ENCODE results near the gene CLMP. TPM values are rescaled to one million over a fixed set of nuclear protein-coding genes. Genes with fewer than 3 reads are reported as not detected.

CLMP gene
- total and polyA plus RNA-seq, 9 donors = 12.7 to 27.4 (median 17.5) TPM

- Histone ChIP-seq H3K36me3 (ENCODE audit: control insufficient read depth, insufficient read depth, low read length) (no peaks in the 10 kb centered on the region), H3K9me3 (replicated peaks; ENCODE audit: control insufficient read depth, low read depth, low read length) (no peaks in the 10 kb centered on the region), H3K27ac (ENCODE audit: low read length) (no peak overlapping the region), H3K4me1 (ENCODE audit: control insufficient read depth, insufficient read depth, low read length) (no peaks in the 10 kb centered on the region), H3K4me3 (ENCODE audit: low read length) (no peak overlapping the region), H3K27me3 (ENCODE audit: control insufficient read depth, insufficient read depth, low read length) (no peaks in the 10 kb centered on the region)
- DNase-seq = no peak
- 47% methylated on average over 2 of the region's 10 CpGs for WGBS (ENCODE audit: insufficient coverage)
These were observed 161.2 kb downstream of the CLMP start for GRCh38 chr11:123033895-123034294.

- H3K27ac ChIP-seq (ENCODE audit: low read length) = no peak overlapping the region
- H3K36me3 ChIP-seq (ENCODE audit: control insufficient read depth, insufficient read depth, low read length) = no peaks in the 10 kb centered on the region
- H3K9me3 ChIP-seq (replicated peaks; ENCODE audit: control insufficient read depth, low read depth, low read length) = no peaks in the 10 kb centered on the region
- H3K4me1 ChIP-seq (ENCODE audit: control insufficient read depth, insufficient read depth, low read length) = no peaks in the 10 kb centered on the region
- H3K4me3 ChIP-seq (ENCODE audit: low read length) = no peak overlapping the region
- no peaks in the 10 kb centered on the region for H3K27me3 ChIP-seq (ENCODE audit: control insufficient read depth, insufficient read depth, low read length)
- WGBS (ENCODE audit: insufficient coverage) = no CpG with 5 or more reads among the region's 4 CpGs
- no peak for DNase-seq
These were observed 164.5 kb downstream of the CLMP start for GRCh38 chr11:123030517-123030916.

GRCh38 chr11:123020968-123021367 lies 174.1 kb downstream of the CLMP start:
- H3K27ac ChIP-seq (ENCODE audit: low read length) = no peak overlapping the region
- no peaks in the 10 kb centered on the region for H3K36me3 ChIP-seq (ENCODE audit: control insufficient read depth, insufficient read depth, low read length)
- no CpG with 5 or more reads among the region's 2 CpGs for WGBS (ENCODE audit: insufficient coverage)
- H3K9me3 ChIP-seq (replicated peaks; ENCODE audit: control insufficient read depth, low read depth, low read length) = no peaks in the 10 kb centered on the region
- H3K4me1 ChIP-seq (ENCODE audit: control insufficient read depth, insufficient read depth, low read length) = no peaks in the 10 kb centered on the region
- peaks cover 16% of the 10 kb centered on the region for H3K27me3 ChIP-seq (ENCODE audit: control insufficient read depth, insufficient read depth, low read length)
- peak; percentile 33 for DNase-seq
- H3K4me3 ChIP-seq (ENCODE audit: low read length) = no peak overlapping the region

Other genes starting within 250 kb of the CLMP start
- gene BSX, start 213.4 kb downstream of the CLMP start, total RNA-seq = not detected
- gene BSX, start 213.4 kb downstream of the CLMP start, polyA plus RNA-seq (ENCODE audit: insufficient read depth in 1 of 8, insufficient read length in 8 of 8, low replicate concordance in 1 of 8) = not detected
- 1,768 TPM for gene HSPA8, start 133.1 kb downstream of the CLMP start, total RNA-seq
- gene HSPA8, start 133.1 kb downstream of the CLMP start, polyA plus RNA-seq (ENCODE audit: insufficient read depth in 1 of 8, insufficient read length in 8 of 8, low replicate concordance in 1 of 8) = 1,000 to 10,000 TPM; 1,516 to 1,826 (median 1,701) TPM
- 7.4 TPM for gene GRAMD1B, start 235.0 kb upstream of the CLMP start, total RNA-seq
- gene GRAMD1B, start 235.0 kb upstream of the CLMP start, polyA plus RNA-seq (ENCODE audit: insufficient read depth in 1 of 8, insufficient read length in 8 of 8, low replicate concordance in 1 of 8) = 10 to 100 TPM in 2 of 8 donors, 1 to 10 TPM in 6; 6.9 to 10.9 (median 8.9) TPM

All from muscle of leg (tissue), 11 donors.